ENCODE measurements around the gene GLRB. TPM values are rescaled to one million over a fixed set of nuclear protein-coding genes. Genes with fewer than 3 reads are reported as not detected.
A peak's percentile ranks its signal among the peaks of the same experiment; 100 is the strongest.

Gene GLRB
- polyA plus RNA-seq, 2 donors: 0.08 to 0.14 TPM

GRCh38 chr4:157072002-157072401 is 3.9 kb upstream of the GLRB start:
- Histone ChIP-seq H3K9me3 (ENCODE audit: control insufficient read depth in 2 of 2, insufficient read depth in 1 of 2, low read depth in 1 of 2, low read length in 1 of 2) (no peaks in the 10 kb centered on the region), H3K36me3 (ENCODE audit: control insufficient read depth in 2 of 2, insufficient read depth in 2 of 2, low read length in 1 of 2) (no peaks in the 10 kb centered on the region), H3K27me3 (ENCODE audit: control insufficient read depth in 1 of 2, insufficient read depth in 2 of 2, low read length in 2 of 2) (no peaks in the 10 kb centered on the region), H3K4me1 (ENCODE audit: control insufficient read depth in 2 of 2, insufficient read depth in 2 of 2, low read length in 1 of 2) (no peaks in the 10 kb centered on the region), H3K27ac (ENCODE audit: low read depth in 2 of 2, low read length in 1 of 2) (no peak overlapping the region), H3K4me3 (ENCODE audit: low read depth in 1 of 2, low read length in 2 of 2) (no peak overlapping the region)

GRCh38 chr4:157075401-157075800 is 549 bp upstream of the GLRB start:
- H3K27me3 ChIP-seq (ENCODE audit: control insufficient read depth in 1 of 2, insufficient read depth in 2 of 2, low read length in 2 of 2): no peaks in the 10 kb centered on the region
- H3K4me1 ChIP-seq (ENCODE audit: control insufficient read depth in 2 of 2, insufficient read depth in 2 of 2, low read length in 1 of 2): no peaks in the 10 kb centered on the region
- no peaks in the 10 kb centered on the region for H3K36me3 ChIP-seq (ENCODE audit: control insufficient read depth in 2 of 2, insufficient read depth in 2 of 2, low read length in 1 of 2)
- no peak overlapping the region for H3K27ac ChIP-seq (ENCODE audit: low read depth in 2 of 2, low read length in 1 of 2)
- 69 to 77% methylated on average over 2 of the region's 2 CpGs for WGBS, 2 donors
- no peaks in the 10 kb centered on the region for H3K9me3 ChIP-seq (ENCODE audit: control insufficient read depth in 2 of 2, insufficient read depth in 1 of 2, low read depth in 1 of 2, low read length in 1 of 2)
- peak overlapping the region in 1 of 2 donors; percentile 64 for H3K4me3 ChIP-seq (ENCODE audit: low read depth in 1 of 2, low read length in 2 of 2)

- Histone ChIP-seq H3K9me3 (ENCODE audit: control insufficient read depth in 2 of 2, insufficient read depth in 1 of 2, low read depth in 1 of 2, low read length in 1 of 2) (no peaks in the 10 kb centered on the region), H3K4me3 (ENCODE audit: low read depth in 1 of 2, low read length in 2 of 2) (peak overlapping the region; percentile 50 to 64), H3K27ac (ENCODE audit: low read depth in 2 of 2, low read length in 1 of 2) (no peak overlapping the region), H3K4me1 (ENCODE audit: control insufficient read depth in 2 of 2, insufficient read depth in 2 of 2, low read length in 1 of 2) (no peaks in the 10 kb centered on the region), H3K36me3 (ENCODE audit: control insufficient read depth in 2 of 2, insufficient read depth in 2 of 2, low read length in 1 of 2) (no peaks in the 10 kb centered on the region), H3K27me3 (ENCODE audit: control insufficient read depth in 1 of 2, insufficient read depth in 2 of 2, low read length in 2 of 2) (no peaks in the 10 kb centered on the region)
- 2 to 3% methylated on average over 8 of the region's 8 CpGs for WGBS, 2 donors
These were observed 613 bp downstream of the GLRB start for GRCh38 chr4:157076578-157076947.

- Histone ChIP-seq H3K27me3 (ENCODE audit: control insufficient read depth in 1 of 2, insufficient read depth in 2 of 2, low read length in 2 of 2) (no peaks in the 10 kb centered on the region), H3K9me3 (ENCODE audit: control insufficient read depth in 2 of 2, insufficient read depth in 1 of 2, low read depth in 1 of 2, low read length in 1 of 2) (no peaks in the 10 kb centered on the region), H3K4me1 (ENCODE audit: control insufficient read depth in 2 of 2, insufficient read depth in 2 of 2, low read length in 1 of 2) (no peaks in the 10 kb centered on the region), H3K27ac (ENCODE audit: low read depth in 2 of 2, low read length in 1 of 2) (no peak overlapping the region), H3K4me3 (ENCODE audit: low read depth in 1 of 2, low read length in 2 of 2) (no peak overlapping the region), H3K36me3 (ENCODE audit: control insufficient read depth in 2 of 2, insufficient read depth in 2 of 2, low read length in 1 of 2) (no peaks in the 10 kb centered on the region)
- WGBS, 2 donors: 87 to 94% methylated on average over 2 of the region's 2 CpGs
These were observed 3.5 kb downstream of the GLRB start for GRCh38 chr4:157079441-157079840.

- no peaks in the 10 kb centered on the region for H3K27me3 ChIP-seq (ENCODE audit: control insufficient read depth in 1 of 2, insufficient read depth in 2 of 2, low read length in 2 of 2)
- no peak overlapping the region for H3K4me3 ChIP-seq (ENCODE audit: low read depth in 1 of 2, low read length in 2 of 2)
- no peak overlapping the region for H3K27ac ChIP-seq (ENCODE audit: low read depth in 2 of 2, low read length in 1 of 2)
- no peaks in the 10 kb centered on the region for H3K9me3 ChIP-seq (ENCODE audit: control insufficient read depth in 2 of 2, insufficient read depth in 1 of 2, low read depth in 1 of 2, low read length in 1 of 2)
- no peaks in the 10 kb centered on the region for H3K36me3 ChIP-seq (ENCODE audit: control insufficient read depth in 2 of 2, insufficient read depth in 2 of 2, low read length in 1 of 2)
- H3K4me1 ChIP-seq (ENCODE audit: control insufficient read depth in 2 of 2, insufficient read depth in 2 of 2, low read length in 1 of 2): no peaks in the 10 kb centered on the region
These were observed 4.7 kb downstream of the GLRB start for GRCh38 chr4:157080605-157081004.

- Histone ChIP-seq H3K9me3 (ENCODE audit: control insufficient read depth in 2 of 2, insufficient read depth in 1 of 2, low read depth in 1 of 2, low read length in 1 of 2) (no peaks in the 10 kb centered on the region), H3K36me3 (ENCODE audit: control insufficient read depth in 2 of 2, insufficient read depth in 2 of 2, low read length in 1 of 2) (no peaks in the 10 kb centered on the region), H3K4me3 (ENCODE audit: low read depth in 1 of 2, low read length in 2 of 2) (no peak overlapping the region), H3K27me3 (ENCODE audit: control insufficient read depth in 1 of 2, insufficient read depth in 2 of 2, low read length in 2 of 2) (no peaks in the 10 kb centered on the region), H3K27ac (ENCODE audit: low read depth in 2 of 2, low read length in 1 of 2) (no peak overlapping the region), H3K4me1 (ENCODE audit: control insufficient read depth in 2 of 2, insufficient read depth in 2 of 2, low read length in 1 of 2) (no peaks in the 10 kb centered on the region)
- 73 to 78% methylated on average over 2 of the region's 2 CpGs for WGBS, 2 donors
These were observed 19.8 kb downstream of the GLRB start for GRCh38 chr4:157095716-157096115.

GRCh38 chr4:157096439-157096838 is 20.5 kb downstream of the GLRB start:
- H3K36me3 ChIP-seq (ENCODE audit: control insufficient read depth in 2 of 2, insufficient read depth in 2 of 2, low read length in 1 of 2): no peaks in the 10 kb centered on the region
- H3K9me3 ChIP-seq (ENCODE audit: control insufficient read depth in 2 of 2, insufficient read depth in 1 of 2, low read depth in 1 of 2, low read length in 1 of 2): no peaks in the 10 kb centered on the region
- H3K4me3 ChIP-seq (ENCODE audit: low read depth in 1 of 2, low read length in 2 of 2): no peak overlapping the region
- H3K27me3 ChIP-seq (ENCODE audit: control insufficient read depth in 1 of 2, insufficient read depth in 2 of 2, low read length in 2 of 2): no peaks in the 10 kb centered on the region
- H3K27ac ChIP-seq (ENCODE audit: low read depth in 2 of 2, low read length in 1 of 2): no peak overlapping the region
- H3K4me1 ChIP-seq (ENCODE audit: control insufficient read depth in 2 of 2, insufficient read depth in 2 of 2, low read length in 1 of 2): no peaks in the 10 kb centered on the region
- WGBS, 2 donors: 83 to 84% methylated on average over 1 of the region's 1 CpG

- Histone ChIP-seq H3K27ac (ENCODE audit: low read depth in 2 of 2, low read length in 1 of 2) (no peak overlapping the region), H3K9me3 (ENCODE audit: control insufficient read depth in 2 of 2, insufficient read depth in 1 of 2, low read depth in 1 of 2, low read length in 1 of 2) (no peaks in the 10 kb centered on the region), H3K4me3 (ENCODE audit: low read depth in 1 of 2, low read length in 2 of 2) (no peak overlapping the region), H3K4me1 (ENCODE audit: control insufficient read depth in 2 of 2, insufficient read depth in 2 of 2, low read length in 1 of 2) (no peaks in the 10 kb centered on the region), H3K36me3 (ENCODE audit: control insufficient read depth in 2 of 2, insufficient read depth in 2 of 2, low read length in 1 of 2) (no peaks in the 10 kb centered on the region), H3K27me3 (ENCODE audit: control insufficient read depth in 1 of 2, insufficient read depth in 2 of 2, low read length in 2 of 2) (no peaks in the 10 kb centered on the region)
- WGBS, 2 donors: 80 to 83% methylated on average over 4 of the region's 4 CpGs
These were observed 23.6 kb downstream of the GLRB start for GRCh38 chr4:157099506-157099905.

GRCh38 chr4:157104541-157104940 is 28.6 kb downstream of the GLRB start:
- Histone ChIP-seq H3K27ac (ENCODE audit: low read depth in 2 of 2, low read length in 1 of 2) (no peak overlapping the region), H3K4me1 (ENCODE audit: control insufficient read depth in 2 of 2, insufficient read depth in 2 of 2, low read length in 1 of 2) (no peaks in the 10 kb centered on the region), H3K9me3 (ENCODE audit: control insufficient read depth in 2 of 2, insufficient read depth in 1 of 2, low read depth in 1 of 2, low read length in 1 of 2) (no peaks in the 10 kb centered on the region), H3K36me3 (ENCODE audit: control insufficient read depth in 2 of 2, insufficient read depth in 2 of 2, low read length in 1 of 2) (no peaks in the 10 kb centered on the region), H3K27me3 (ENCODE audit: control insufficient read depth in 1 of 2, insufficient read depth in 2 of 2, low read length in 2 of 2) (no peaks in the 10 kb centered on the region), H3K4me3 (ENCODE audit: low read depth in 1 of 2, low read length in 2 of 2) (no peak overlapping the region)
- 74 to 80% methylated on average over 1 of the region's 1 CpG for WGBS, 2 donors

GRCh38 chr4:157114671-157115070 is 38.7 kb downstream of the GLRB start:
- no peaks in the 10 kb centered on the region for H3K9me3 ChIP-seq (ENCODE audit: control insufficient read depth in 2 of 2, insufficient read depth in 1 of 2, low read depth in 1 of 2, low read length in 1 of 2)
- H3K27me3 ChIP-seq (ENCODE audit: control insufficient read depth in 1 of 2, insufficient read depth in 2 of 2, low read length in 2 of 2): no peaks in the 10 kb centered on the region
- 84 to 94% methylated on average over 6 of the region's 6 CpGs for WGBS, 2 donors
- no peaks in the 10 kb centered on the region for H3K36me3 ChIP-seq (ENCODE audit: control insufficient read depth in 2 of 2, insufficient read depth in 2 of 2, low read length in 1 of 2)
- no peaks in the 10 kb centered on the region for H3K4me1 ChIP-seq (ENCODE audit: control insufficient read depth in 2 of 2, insufficient read depth in 2 of 2, low read length in 1 of 2)
- H3K4me3 ChIP-seq (ENCODE audit: low read depth in 1 of 2, low read length in 2 of 2): no peak overlapping the region
- no peak overlapping the region for H3K27ac ChIP-seq (ENCODE audit: low read depth in 2 of 2, low read length in 1 of 2)

Measured in esophagus (tissue), 2 donors.